H1 (cell line): ENCODE data around the gene C2CD4C. TPM values are rescaled to one million over a fixed set of nuclear protein-coding genes. Genes with fewer than 3 reads are reported as not detected.

Experiments used
- KDM5A ChIP-seq: fragments of 200-600 bp; IDR thresholded peaks from 2 replicates; pipeline ENCODE4 v1.7.1; 2012; ENCODE audit warnings: mild to moderate bottlenecking, low read length, inconsistent platforms, mixed read lengths
- RAD21 ChIP-seq, 2 experiments: IDR thresholded peaks in 1 of 2; conservative IDR thresholded peaks in 1 of 2; 2 replicates each; pipeline ENCODE4 v1.6.1; 2011; ENCODE audit warnings: low read depth in 2 of 2, low read length in 2 of 2, improper control_type of control experiment in 1 of 2, inconsistent platforms in 1 of 2, mild to moderate bottlenecking in 1 of 2, moderate library complexity in 1 of 2
- TBP ChIP-seq: IDR thresholded peaks from 2 replicates; pipeline ENCODE4 v1.6.1; 2011; ENCODE audit warnings: low read depth, low read length, improper control_type of control experiment
- YY1 ChIP-seq: IDR thresholded peaks from 2 replicates; pipeline ENCODE4 v1.6.1; 2011; ENCODE audit warnings: low read depth, mild to moderate bottlenecking, low read length
- polyA plus RNA-seq, 7 experiments: library from polyadenylated mRNA; depleted of rRNA in 3 of 7; stranded (reverse) in 5 of 7; unstranded in 2 of 7; fragments of >200 nt in 5 of 7; fragments of 200-250 nt in 2 of 7; gene quantifications; 1 replicate in 5 of 7; 2 replicates in 1 of 7; 4 replicates in 1 of 7; pipeline versions ENCODE4 v1.2.1 to v1.2.3, GENCODE V29; 2011 to 2013; ENCODE audit warnings: missing spikeins in 2 of 7, mixed read lengths in 2 of 7
- total RNA-seq: library from RNA; stranded (reverse); fragmentation: NEBNext Ultra II Directional; extraction: Animal tissue kit (Norgen Biotek cat#: 25700); gene quantifications from 2 replicates; pipeline ENCODE4 v1.2.1, GENCODE V29; 2021
- TF ChIP-seq, protein P1 (sequence below): IDR thresholded peaks from 2 replicates; pipeline ENCODE4 v1.6.1; 2011; ENCODE audit warnings: low read depth, mild to moderate bottlenecking, low read length; ENCODE audit not compliant: insufficient read depth

Gene C2CD4C
- total and polyA plus RNA-seq, 2 of the 8 experiments (the other 6 are each of a cell fraction or from before 2014, with no cell fraction given): 3.8 to 6.3 TPM

DNA sequence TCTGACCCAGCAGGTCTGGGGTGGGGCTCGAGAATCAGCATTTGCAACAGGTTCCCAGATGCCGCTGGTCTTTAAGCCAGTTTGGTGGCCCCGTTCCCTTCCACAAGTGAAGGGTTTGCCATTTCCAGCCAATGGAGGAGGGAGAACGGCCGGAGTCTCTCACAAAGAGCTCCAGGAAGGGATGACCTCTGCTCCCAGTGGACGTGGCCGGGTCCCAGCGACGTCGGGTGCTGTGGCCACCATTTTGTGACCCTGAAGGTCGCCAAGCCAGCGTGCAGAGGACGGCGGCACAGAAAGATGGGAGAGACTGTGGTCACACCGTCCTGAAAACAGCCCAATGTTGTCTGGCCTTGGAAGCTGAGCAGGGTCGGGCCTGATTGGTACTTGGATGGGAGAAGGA, 43.9 kb upstream of the C2CD4C start (continued):
- TF ChIP-seq RAD21 (IDR thresholded peaks at IDR 0.05 in 1 of 2, conservative IDR thresholded peaks at IDR 0.05 in 1 of 2; ENCODE audit: low read depth in 2 of 2, low read length in 2 of 2) (no peak), KDM5A (no peak), TBP (no peak), YY1 (no peak)
- TF ChIP-seq, protein P1, sequence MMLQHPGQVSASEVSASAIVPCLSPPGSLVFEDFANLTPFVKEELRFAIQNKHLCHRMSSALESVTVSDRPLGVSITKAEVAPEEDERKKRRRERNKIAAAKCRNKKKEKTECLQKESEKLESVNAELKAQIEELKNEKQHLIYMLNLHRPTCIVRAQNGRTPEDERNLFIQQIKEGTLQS: no peak
